ENCODE measurements around the gene LHX4.

- TF ChIP-seq PHF8 (CRISPR knock-in tag; IDR thresholded peaks at IDR 0.05) (no peak), EZH2 (conservative IDR thresholded peaks at IDR 0.05; ENCODE audit: low read depth, low read length) (no peak), SIN3A (IDR thresholded peaks at IDR 0.05; ENCODE audit: borderline replicate concordance, low read depth, low read length) (no peak), RAD21 (CRISPR knock-in tag; IDR thresholded peaks at IDR 0.05) (no peak), CTCF (CRISPR knock-in tag; IDR thresholded peaks at IDR 0.05) (no peak), POGZ (CRISPR knock-in tag; IDR thresholded peaks at IDR 0.05) (no peak), ZNF263 (CRISPR knock-in tag; IDR thresholded peaks at IDR 0.05) (no peak), ARNT (IDR thresholded peaks at IDR 0.05) (no peak), ADNP (CRISPR knock-in tag; IDR thresholded peaks at IDR 0.05) (no peak), ZNF280D (CRISPR knock-in tag; IDR thresholded peaks at IDR 0.05) (no peak), FIP1L1 (IDR thresholded peaks at IDR 0.05; ENCODE audit: borderline replicate concordance, insufficient read depth, low read depth, low read length) (no peak)
Observed at GRCh38 chr1:180190091-180190490, 40.0 kb upstream of the LHX4 start.
